Effector memory CD8-positive, alpha-beta T cell (primary cell): ENCODE data around the gene CTDNEP1.
A peak's percentile ranks its signal among the peaks of the same experiment; 100 is the strongest.

Source experiments
- ATAC-seq: fragments of 150-1000 bp; cut with Tn5 transposase; replicated peaks from 2 replicates; pipeline ENCODE4 v1.10.0; 2021; ENCODE audit warnings: mild to moderate bottlenecking, moderate library complexity
- DNase-seq, 3 experiments: peaks; one replicate each; pipeline ENCODE4 v3.0.0; 2021
- H3K27ac Mint-ChIP-seq, 2 donors: one replicate each; pipeline ENCODE4 v1.8.0; 2022; ENCODE audit warnings: mild to moderate bottlenecking in 2 of 2, mixed read lengths in 2 of 2, moderate library complexity in 2 of 2
- H3K27me3 Mint-ChIP-seq, 2 donors: one replicate each; pipeline ENCODE4 v1.8.0; 2022; ENCODE audit warnings: mixed read lengths in 2 of 2
- H3K36me3 Mint-ChIP-seq: one replicate; pipeline ENCODE4 v1.8.0; 2022; ENCODE audit warnings: mild to moderate bottlenecking, moderate library complexity, mixed read lengths; ENCODE audit not compliant: insufficient read depth
- H3K4me1 Mint-ChIP-seq, 2 donors: one replicate each; pipeline ENCODE4 v1.8.0; 2022; ENCODE audit warnings: low read depth in 2 of 2, mixed read lengths in 2 of 2
- H3K4me3 Mint-ChIP-seq, 2 donors: one replicate each; pipeline ENCODE4 v1.8.0; 2022; ENCODE audit warnings: mild to moderate bottlenecking in 2 of 2, mixed read lengths in 2 of 2, moderate library complexity in 2 of 2
- H3K9me3 Mint-ChIP-seq, 2 donors: one replicate each; pipeline ENCODE4 v1.8.0; 2022; ENCODE audit warnings: mixed read lengths in 2 of 2

CTDNEP1 gene

DNA sequence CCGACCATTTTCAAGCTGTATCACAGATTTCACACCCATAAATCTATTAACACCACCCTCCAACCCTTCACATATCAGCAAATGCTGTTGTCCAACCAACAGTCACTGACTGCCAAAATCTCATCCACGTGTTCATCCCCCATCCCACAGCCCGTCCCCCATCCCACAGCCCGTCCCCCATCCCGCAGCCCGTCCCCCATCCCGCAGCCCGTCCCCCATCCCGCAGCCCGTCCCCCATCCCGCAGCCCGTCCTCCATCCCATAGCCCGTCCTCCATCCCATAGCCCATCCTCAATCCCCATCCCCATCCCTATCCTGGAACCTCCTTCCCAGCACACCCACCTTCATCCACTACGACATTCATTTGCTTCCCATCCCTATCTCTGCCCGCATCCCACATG, 46.0 kb downstream of the CTDNEP1 start:
- no peak for ATAC-seq

DNA sequence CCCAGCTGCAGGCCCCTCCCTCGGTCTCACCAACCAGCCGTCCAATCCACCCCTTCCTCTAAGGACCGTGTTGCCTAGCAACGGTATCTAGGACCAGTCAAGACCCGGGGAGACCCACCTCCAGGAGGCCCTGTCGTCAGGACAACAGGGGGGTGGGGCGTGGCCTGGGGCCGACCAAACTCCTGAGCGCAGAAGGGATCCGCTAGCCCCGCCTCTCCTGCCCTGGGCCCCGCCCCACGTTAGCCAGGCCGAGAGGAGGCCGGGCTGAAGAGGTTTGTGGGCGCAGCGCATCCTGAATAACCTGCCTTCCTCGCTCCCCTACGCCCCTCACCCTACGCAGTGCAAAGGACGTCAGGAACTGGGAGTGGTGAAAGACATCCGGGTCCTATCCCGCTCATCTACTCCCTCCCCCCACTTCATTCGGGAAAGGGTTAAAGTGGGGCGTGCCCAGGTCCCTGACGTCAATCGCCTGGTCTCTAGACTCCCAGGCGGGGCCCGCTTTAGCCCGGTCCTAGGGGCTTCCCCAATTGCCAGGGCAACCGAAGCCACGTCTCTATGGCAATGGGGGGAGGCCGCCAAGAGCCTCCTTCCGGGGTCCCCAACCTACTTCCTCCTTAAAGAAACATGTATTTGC, 46.6 kb downstream of the CTDNEP1 start:
- Mint-ChIP-seq H3K36me3 (peaks cover 32% of the 10 kb centered on the region), H3K27me3 (peaks cover 0 to 14% of the 10 kb centered on the region in 2 donors), H3K27ac (peak overlapping the region; percentile 98), H3K9me3 (no peaks in the 10 kb centered on the region), H3K4me1 (peaks cover 22 to 34% of the 10 kb centered on the region in 2 donors), H3K4me3 (peak overlapping the region; percentile 80 to 81)
- peak; percentile 78 for ATAC-seq
- peak; percentile 97 to 98 (median 98) for DNase-seq

More for the DNA sequence above, 46.0 kb downstream of the CTDNEP1 start:
- Mint-ChIP-seq H3K27ac (peak overlapping the region; percentile 98), H3K4me3 (peak overlapping the region; percentile 80 to 81), H3K27me3 (peaks cover 0 to 20% of the 10 kb centered on the region in 2 donors), H3K9me3 (no peaks in the 10 kb centered on the region), H3K4me1 (peaks cover 22 to 34% of the 10 kb centered on the region in 2 donors), H3K36me3 (peaks cover 32% of the 10 kb centered on the region)
- DNase-seq = no peak

DNA sequence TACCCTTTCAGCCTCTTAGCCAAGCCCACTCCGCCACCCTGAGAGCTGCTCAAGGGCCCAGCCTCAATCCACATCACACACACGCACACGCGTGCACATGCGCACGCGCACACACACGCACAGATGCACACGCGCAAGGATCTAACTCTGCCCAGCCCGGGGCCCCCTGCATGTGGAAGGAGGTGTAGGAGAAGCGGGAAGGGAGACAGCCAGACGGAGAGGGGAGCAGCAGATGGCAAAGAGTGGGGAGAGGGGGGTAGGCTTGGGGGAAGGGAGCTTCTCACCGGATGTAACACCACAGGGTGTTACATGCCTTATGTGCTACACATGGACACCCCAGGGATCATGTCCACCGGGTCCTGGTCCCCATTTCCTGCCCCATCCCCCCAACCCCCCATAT, 47.2 kb downstream of the CTDNEP1 start:
- Mint-ChIP-seq H3K4me3 (peak overlapping the region; percentile 80 to 81), H3K4me1 (peaks cover 22 to 34% of the 10 kb centered on the region in 2 donors), H3K9me3 (no peaks in the 10 kb centered on the region), H3K36me3 (peaks cover 32% of the 10 kb centered on the region), H3K27ac (peak overlapping the region; percentile 98), H3K27me3 (peaks cover 0 to 9% of the 10 kb centered on the region in 2 donors)
- ATAC-seq = no peak
- no peak for DNase-seq

DNA sequence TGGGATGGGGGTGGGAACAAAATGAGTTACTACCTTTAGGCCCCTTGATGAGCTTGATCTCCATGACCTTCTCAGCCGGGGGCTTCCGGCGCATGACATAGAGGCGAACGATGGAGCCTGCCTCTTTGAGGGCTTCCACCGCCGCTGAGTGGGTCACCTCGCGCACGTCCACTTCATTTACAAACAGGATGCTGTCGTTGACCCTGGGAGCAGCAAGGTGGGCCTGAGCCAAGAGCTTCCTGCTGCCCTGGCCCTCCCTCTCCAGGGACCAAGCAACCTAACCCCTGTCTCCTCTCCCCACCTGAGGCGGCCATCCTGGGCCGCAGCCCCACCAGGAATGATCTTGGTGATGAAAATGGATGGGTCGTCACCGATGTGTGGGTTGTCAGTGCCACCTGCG, 48.1 kb downstream of the CTDNEP1 start:
- Mint-ChIP-seq H3K9me3 (no peaks in the 10 kb centered on the region), H3K27ac (peak overlapping the region; percentile 98), H3K36me3 (peaks cover 30% of the 10 kb centered on the region), H3K4me1 (peaks cover 22 to 34% of the 10 kb centered on the region in 2 donors), H3K27me3 (peaks cover 0 to 3% of the 10 kb centered on the region in 2 donors), H3K4me3 (peak overlapping the region; percentile 61 to 80)
- ATAC-seq (no peak), DNase-seq (no peak)

DNA sequence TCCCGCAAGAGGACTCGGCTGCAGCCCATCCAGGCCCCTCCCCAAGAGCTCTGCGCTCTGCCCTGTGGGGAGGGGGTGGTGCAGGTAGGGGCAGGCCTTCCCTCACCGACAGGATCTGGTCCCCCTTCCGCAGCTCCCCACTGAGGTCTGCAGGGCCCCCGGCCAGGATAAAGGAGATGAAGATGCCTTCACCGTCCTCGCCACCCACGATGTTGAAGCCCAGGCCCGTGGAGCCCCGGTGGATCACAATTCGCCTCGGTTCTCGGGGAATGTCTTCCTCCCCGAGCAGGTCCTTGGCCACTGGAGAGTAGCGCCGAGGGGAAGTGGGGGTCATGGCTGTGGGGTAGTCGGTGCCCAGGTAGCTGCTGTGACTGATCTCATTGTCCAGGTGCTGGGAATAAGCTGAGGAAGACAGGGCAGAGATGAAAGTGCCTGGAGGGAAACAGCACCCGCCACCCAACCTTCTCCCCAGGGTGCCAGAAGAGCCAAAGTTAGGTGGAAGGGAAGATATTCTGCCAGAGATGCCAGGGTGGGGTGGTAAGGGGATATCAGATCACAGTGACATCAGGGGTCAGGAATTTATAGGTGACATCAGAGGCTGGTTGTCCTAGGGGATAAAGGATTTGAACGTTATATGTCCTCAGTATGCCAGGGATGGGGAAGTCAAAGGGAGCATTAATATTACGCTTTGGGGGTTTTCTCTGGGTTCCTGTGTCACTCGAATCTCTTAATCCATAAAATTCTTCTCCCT, 54.7 kb downstream of the CTDNEP1 start:
- ATAC-seq (no peak), DNase-seq (no peak)
- H3K36me3 Mint-ChIP-seq = peaks cover 4% of the 10 kb centered on the region
- H3K27ac Mint-ChIP-seq = no peak overlapping the region
- H3K4me3 Mint-ChIP-seq = no peak overlapping the region
- no peaks in the 10 kb centered on the region for H3K9me3 Mint-ChIP-seq
- H3K27me3 Mint-ChIP-seq = no peaks in the 10 kb centered on the region
- peaks cover 1 to 5% of the 10 kb centered on the region in 2 donors for H3K4me1 Mint-ChIP-seq

DNA sequence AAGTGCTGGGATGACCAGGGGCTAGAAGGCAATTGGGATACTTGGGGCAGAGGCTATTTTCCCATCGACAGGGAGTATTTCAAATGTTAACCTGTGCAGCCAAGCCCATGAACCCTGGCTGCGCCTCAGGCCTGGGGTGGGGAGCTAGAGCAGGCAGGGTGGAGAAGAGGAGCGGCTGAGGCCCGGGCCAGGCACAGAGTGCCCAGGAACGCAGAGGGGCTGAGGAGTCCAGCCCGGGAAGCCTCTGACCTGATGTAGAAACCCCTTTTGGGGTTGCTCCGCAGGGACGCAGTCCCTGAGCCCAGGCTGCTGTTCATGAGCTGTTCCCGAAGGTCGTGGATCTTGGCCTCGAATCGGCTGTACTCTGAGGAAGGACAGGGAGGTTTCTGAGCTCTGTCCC, 55.6 kb downstream of the CTDNEP1 start:
- H3K27ac Mint-ChIP-seq = peak overlapping the region in 1 of 2 donors; percentile 55
- peaks cover 4% of the 10 kb centered on the region for H3K36me3 Mint-ChIP-seq

More for the DNA sequence above, 55.6 kb downstream of the CTDNEP1 start:
- Mint-ChIP-seq H3K27me3 (no peaks in the 10 kb centered on the region), H3K4me1 (peaks cover 1 to 5% of the 10 kb centered on the region in 2 donors), H3K4me3 (no peak overlapping the region), H3K9me3 (no peaks in the 10 kb centered on the region)
- ATAC-seq (no peak), DNase-seq (no peak)
